GM23248 (cell line): ENCODE results near the gene BMPR2. TPM values are rescaled to one million over a fixed set of nuclear protein-coding genes. Genes with fewer than 3 reads are reported as not detected.
"Not testable (repeated sequence)": the region's sequence is repeated elsewhere in the genome, so short reads cannot be mapped to it uniquely, and the experiment has no call there.

Source experiments
- DNase-seq: peaks from one replicate; pipeline ENCODE4 v3.0.0-alpha.2; 2015
- H2AFZ ChIP-seq: fragments of 200-600 bp; sonication (generic); 2 replicates; pipeline ENCODE4 v1.6.1; 2016; ENCODE audit warnings: antibody characterized with exemption
- H3F3A ChIP-seq: fragments of 200-600 bp; sonication (generic); 2 replicates; pipeline ENCODE4 v1.6.1; 2016; ENCODE audit warnings: mild to moderate bottlenecking, antibody characterized with exemption, mixed run types; ENCODE audit not compliant: insufficient read depth
- H3K27ac ChIP-seq: fragments of 200-600 bp; sonication (generic); 2 replicates; pipeline ENCODE4 v1.5.1; 2016; ENCODE audit warnings: mild to moderate bottlenecking
- H3K27me3 ChIP-seq: fragments of 200-600 bp; sonication (generic); replicated peaks from 2 replicates; pipeline ENCODE4 v1.6.1; 2016; ENCODE audit warnings: mild to moderate bottlenecking; ENCODE audit not compliant: insufficient read depth
- H3K36me3 ChIP-seq: fragments of 200-600 bp; sonication (generic); 2 replicates; pipeline ENCODE4 v1.6.1; 2016; ENCODE audit warnings: low read depth, mild to moderate bottlenecking
- H3K4me1 ChIP-seq: fragments of 200-600 bp; sonication (generic); 2 replicates; pipeline ENCODE4 v1.6.1; 2016; ENCODE audit warnings: mild to moderate bottlenecking; ENCODE audit not compliant: insufficient read depth
- H3K4me2 ChIP-seq: fragments of 200-600 bp; sonication (generic); one replicate; pipeline ENCODE4 v1.6.1; 2016; ENCODE audit warnings: mild to moderate bottlenecking; ENCODE audit not compliant: unreplicated experiment
- H3K4me3 ChIP-seq: fragments of 200-600 bp; sonication (generic); 2 replicates; pipeline ENCODE4 v1.5.1; 2016; ENCODE audit warnings: mild to moderate bottlenecking
- H3K79me2 ChIP-seq: fragments of 200-600 bp; sonication (generic); 2 replicates; pipeline ENCODE4 v1.6.1; 2016; ENCODE audit warnings: mild to moderate bottlenecking; ENCODE audit not compliant: insufficient read depth
- H3K9ac ChIP-seq: fragments of 200-600 bp; sonication (generic); 2 replicates; pipeline ENCODE4 v1.6.1; 2016; ENCODE audit warnings: mild to moderate bottlenecking
- H3K9me2 ChIP-seq: fragments of 200-600 bp; sonication (generic); 2 replicates; pipeline ENCODE4 v1.6.1; 2016; ENCODE audit warnings: mixed run types, mild to moderate bottlenecking, moderate library complexity; ENCODE audit not compliant: insufficient read depth
- H3K9me3 ChIP-seq: fragments of 200-600 bp; sonication (generic); one replicate; pipeline ENCODE4 v1.6.1; 2017; ENCODE audit warnings: low read depth
- H4K20me1 ChIP-seq: fragments of 200-600 bp; sonication (generic); 2 replicates; pipeline ENCODE4 v1.6.0; 2016; ENCODE audit not compliant: insufficient read depth
- EZH2 ChIP-seq: fragments of 200-600 bp; sonication (generic); IDR thresholded peaks from 2 replicates; pipeline ENCODE4 v1.6.1; 2018; ENCODE audit warnings: antibody characterized with exemption, mild to moderate bottlenecking; ENCODE audit not compliant: insufficient read depth, poor library complexity, severe bottlenecking
- EZH2phosphoT487 ChIP-seq: fragments of 200-600 bp; sonication (generic); IDR thresholded peaks from 2 replicates; pipeline ENCODE4 v1.6.1; 2018; ENCODE audit warnings: antibody characterized with exemption, moderate library complexity, mild to moderate bottlenecking, low read depth; ENCODE audit not compliant: insufficient read depth
- WGBS, 2 experiments: methylation state at CpG; one replicate each; pipeline ENCODE4 v1.1.6; 2015 to 2017; ENCODE audit warnings: low lambda C conversion rate in 2 of 2, low coverage in 1 of 2; ENCODE audit errors: missing lambda C conversion rate in 2 of 2; 5-methylcytosine and 5-hydroxymethylcytosine counted together
- in situ Hi-C: fragments of 300-500 bp; cut with MboI; formaldehyde crosslinking; loops from 2 replicates; pipeline ENCODE4 v1.15.0; 2020
- polyA plus RNA-seq: library from polyadenylated mRNA; unstranded; fragments of >200 nt; fragmentation: Nextera tagmentation; extraction: Ambion mirVana; gene quantifications from 2 replicates; pipeline ENCODE4 v1.2.1, GENCODE V29; 2016
- total RNA-seq: library from RNA; depleted of rRNA; stranded (reverse); fragments of >200 nt; shearing (Covaris generic); gene quantifications from 2 replicates; pipeline ENCODE4 v1.2.3, GENCODE V29; 2014

Gene BMPR2
- total and polyA plus RNA-seq, 2 experiments from 2014 or later = 17.8 to 31.3 TPM

DNA sequence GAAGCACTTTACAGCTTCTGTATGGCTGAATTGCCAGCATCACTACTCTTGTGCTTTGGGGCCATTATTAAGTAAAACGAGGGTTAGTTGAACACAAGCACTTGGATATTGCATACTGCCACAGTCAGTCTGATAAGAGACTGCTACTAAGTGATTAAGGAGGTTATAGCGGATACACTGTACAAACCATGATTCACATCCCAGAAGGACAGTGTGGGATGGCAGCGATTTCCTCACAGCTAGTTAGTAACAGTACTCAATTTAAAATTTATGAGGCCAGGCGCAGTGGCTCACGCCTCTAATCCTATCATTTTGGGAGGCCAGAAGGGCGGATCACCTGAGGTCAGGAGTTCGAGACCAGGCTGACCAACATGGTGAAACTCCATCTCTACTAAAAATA, 2.6 kb upstream of the BMPR2 start:
- Histone ChIP-seq H3K9me3 (no peaks in the 10 kb centered on the region), H4K20me1 (no peaks in the 10 kb centered on the region), H3K4me1 (peaks cover 6% of the 10 kb centered on the region), H3K9ac (no peak overlapping the region), H2AFZ (no peak overlapping the region), H3K79me2 (peaks cover 35% of the 10 kb centered on the region), H3K27me3 (no peaks in the 10 kb centered on the region), H3K4me2 (no peak overlapping the region), H3F3A (peaks cover 24% of the 10 kb centered on the region), H3K27ac (no peak overlapping the region), H3K36me3 (no peaks in the 10 kb centered on the region), H3K9me2 (no peaks in the 10 kb centered on the region), H3K4me3 (no peak overlapping the region)
- no peak for TF ChIP-seq EZH2
- TF ChIP-seq EZH2phosphoT487 = no peak
- peak; percentile 20 for DNase-seq
- in situ Hi-C loops = no loop called here
- WGBS, 2 experiments = 95 to 98% methylated on average over 7 of the region's 7 CpGs

DNA sequence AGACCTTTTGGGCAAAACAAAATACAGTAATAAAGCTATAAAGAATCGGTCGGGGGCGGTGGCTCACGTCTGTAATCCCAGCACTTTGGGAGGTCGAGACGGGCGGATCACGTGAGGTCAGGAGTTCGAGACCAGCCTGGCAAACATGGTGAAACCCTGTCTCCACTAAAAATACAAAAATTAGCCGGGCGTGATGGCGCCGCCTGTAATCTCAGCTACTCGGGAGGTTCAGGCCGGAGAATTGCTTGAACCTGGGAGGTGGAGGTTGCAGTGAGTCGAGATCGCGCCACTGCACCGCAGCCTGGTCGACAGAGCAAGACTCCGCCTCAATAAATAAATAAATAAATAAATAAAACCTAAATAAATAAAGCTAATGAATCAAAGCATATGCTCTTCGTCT, 1.7 kb upstream of the BMPR2 start:
- Histone ChIP-seq H3K4me2 (peak overlapping the region; percentile 98), H3K79me2 (peaks cover 44% of the 10 kb centered on the region), H3K4me3 (peak overlapping the region; percentile 93), H3K9ac (peak overlapping the region; percentile 98), H2AFZ (peak overlapping the region; percentile 93; the same call in 1 of the 2 replicates), H3F3A (peaks cover 33% of the 10 kb centered on the region), H3K27ac (peak overlapping the region; percentile 100)
- H4K20me1 ChIP-seq, H3K27me3 ChIP-seq, H3K4me1 ChIP-seq, DNase-seq, in situ Hi-C loops, H3K9me2 ChIP-seq, H3K36me3 ChIP-seq, H3K9me3 ChIP-seq: not testable (repeated sequence)
- WGBS, 2 experiments = 81% methylated on average over 22 of the region's 22 CpGs

DNA sequence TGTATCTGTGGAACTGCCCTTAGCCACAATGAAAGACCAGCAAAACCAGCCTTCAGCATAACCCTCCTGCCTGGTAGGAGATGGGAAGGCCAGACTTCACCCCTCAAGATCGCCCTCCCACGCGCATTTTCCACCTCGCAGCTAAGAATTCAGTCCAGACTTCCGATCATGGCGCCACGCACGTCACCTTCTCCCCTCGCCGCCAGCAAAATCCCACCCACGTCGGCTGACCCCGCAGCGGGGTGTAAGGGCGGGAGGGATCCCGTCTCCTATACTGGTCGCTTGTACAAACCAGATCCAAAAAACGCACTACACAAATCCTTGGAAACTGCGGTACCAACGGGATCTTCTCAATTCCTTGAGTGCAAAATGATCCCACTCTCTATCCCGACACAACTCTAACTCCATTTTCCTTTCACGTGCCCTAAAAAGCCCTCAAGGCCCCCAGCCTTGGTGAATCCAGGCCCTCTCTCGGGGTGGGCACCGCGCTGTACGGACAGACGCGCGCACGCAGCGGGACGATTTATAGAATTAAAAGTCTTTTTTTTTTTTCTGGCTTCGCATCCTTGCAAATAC, 1.0 kb upstream of the BMPR2 start:
- peak; percentile 90 for DNase-seq
- peak overlapping the region; percentile 93 for H3K4me3 ChIP-seq
- peak overlapping the region; percentile 98 for H3K9ac ChIP-seq
- peak overlapping the region; percentile 93 for H2AFZ ChIP-seq
- TF ChIP-seq EZH2phosphoT487 = no peak
- TF ChIP-seq EZH2 = no peak
- H3K9me3 ChIP-seq = no peaks in the 10 kb centered on the region
- peaks cover 11% of the 10 kb centered on the region for H3K4me1 ChIP-seq
- no peaks in the 10 kb centered on the region for H3K36me3 ChIP-seq
- peaks cover 51% of the 10 kb centered on the region for H3K79me2 ChIP-seq
- WGBS, 2 experiments = 0 to 2% methylated on average over 32 of the region's 33 CpGs
- H3K9me2 ChIP-seq = no peaks in the 10 kb centered on the region
- peak overlapping the region; percentile 100 for H3K27ac ChIP-seq
- peaks cover 40% of the 10 kb centered on the region for H3F3A ChIP-seq
- in situ Hi-C loops = no loop called here
- no peaks in the 10 kb centered on the region; the same call in 1 of the 2 replicates for H4K20me1 ChIP-seq
- no peaks in the 10 kb centered on the region for H3K27me3 ChIP-seq
- peak overlapping the region; percentile 98 for H3K4me2 ChIP-seq

DNA sequence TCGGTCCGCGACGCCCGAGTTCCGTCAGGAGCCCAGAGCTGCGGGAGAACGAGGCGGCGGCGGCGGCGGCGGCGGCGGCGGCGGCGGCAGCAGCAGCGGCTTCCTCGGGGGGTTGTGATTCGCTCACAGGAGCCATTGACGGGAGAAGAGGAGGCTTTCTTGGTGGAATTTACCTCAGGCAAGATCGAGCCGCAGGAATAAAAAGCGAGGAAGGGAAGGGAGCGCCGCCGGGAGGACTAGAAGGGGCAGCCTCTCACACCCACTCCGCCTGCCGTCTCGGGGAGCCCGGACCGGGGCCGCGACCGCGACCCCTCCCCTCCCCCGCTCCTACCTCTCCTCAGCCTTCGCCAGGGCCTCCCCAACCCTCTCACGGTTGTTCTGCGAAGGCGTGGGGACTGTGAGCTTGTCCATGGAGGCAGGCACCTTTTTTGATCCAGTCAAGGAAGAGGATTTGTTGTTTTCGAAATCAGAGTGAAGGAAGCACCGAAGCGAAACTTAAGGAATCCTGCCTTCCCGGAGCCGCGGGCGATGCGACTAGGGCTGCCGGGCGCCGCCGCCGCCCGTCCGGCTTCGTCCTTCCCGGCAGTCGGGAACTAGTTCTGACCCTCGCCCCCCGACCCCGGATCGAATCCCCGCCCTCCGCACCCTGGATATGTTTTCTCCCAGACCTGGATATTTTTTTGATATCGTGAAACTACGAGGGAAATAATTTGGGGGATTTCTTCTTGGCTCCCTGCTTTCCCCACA, 506 bp downstream of the BMPR2 start:
- peak; percentile 74 for DNase-seq

More for the DNA sequence above, 506 bp downstream of the BMPR2 start:
- Histone ChIP-seq H3K27ac (peak overlapping the region; percentile 100), H3F3A (peaks cover 49% of the 10 kb centered on the region), H3K4me3 (peak overlapping the region; percentile 93), H2AFZ (peak overlapping the region; percentile 66), H3K79me2 (peaks cover 67% of the 10 kb centered on the region), H3K9me2 (no peaks in the 10 kb centered on the region), H3K36me3 (no peaks in the 10 kb centered on the region), H3K9ac (peak overlapping the region; percentile 98), H3K9me3 (no peaks in the 10 kb centered on the region), H4K20me1 (no peaks in the 10 kb centered on the region; the same call in 1 of the 2 replicates), H3K4me2 (peak overlapping the region; percentile 95), H3K27me3 (no peaks in the 10 kb centered on the region), H3K4me1 (peaks cover 23% of the 10 kb centered on the region)
- 1% methylated on average over 38 to 68 of the region's 69 CpGs for WGBS, 2 experiments
- in situ Hi-C loops = no loop called here
- TF ChIP-seq EZH2phosphoT487 (no peak), EZH2 (no peak)
